Measurements from ENCODE around the gene MRFAP1.

MRFAP1 gene

DNA sequence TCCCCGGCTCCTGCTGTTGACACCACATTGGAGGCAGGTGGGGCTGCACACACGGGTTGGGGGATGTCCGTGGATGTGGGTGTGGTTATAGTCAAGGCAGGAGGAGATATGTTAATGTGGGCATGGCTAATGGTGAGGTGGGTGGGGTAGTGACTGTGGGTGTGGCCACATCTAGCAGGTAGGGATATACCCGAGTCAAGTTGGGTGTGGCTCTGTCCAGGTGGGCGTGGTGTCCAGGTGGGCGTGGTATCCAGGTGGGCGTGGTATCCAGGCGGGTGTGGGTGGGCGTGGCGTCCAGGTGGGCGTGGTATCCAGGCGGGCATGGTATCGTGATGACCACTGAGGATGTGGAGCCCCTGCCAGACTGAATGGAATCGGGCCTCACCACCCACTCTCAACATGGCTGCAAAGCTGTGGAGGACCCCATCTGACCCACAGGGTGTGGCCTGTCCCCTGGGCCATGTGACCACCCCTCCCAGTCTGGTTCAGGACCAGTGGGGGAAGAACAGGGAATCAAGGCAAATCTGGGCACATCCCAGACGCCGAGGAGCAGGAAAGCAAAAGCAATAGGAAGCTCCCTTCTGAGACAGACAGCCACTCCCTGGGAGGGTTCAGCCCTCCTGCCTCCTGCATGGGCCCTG, 44.5 kb upstream of the MRFAP1 start:
- TF ChIP-seq CTCF (IDR thresholded peaks at IDR 0.05; ENCODE audit: insufficient read depth, low read depth, low read length, missing control alignments) = no peak
- no peak overlapping the region for H3K4me3 ChIP-seq (ENCODE audit: low read depth, low read length)
- DNase-seq (ENCODE audit: low read depth) = peak; percentile 30

DNA sequence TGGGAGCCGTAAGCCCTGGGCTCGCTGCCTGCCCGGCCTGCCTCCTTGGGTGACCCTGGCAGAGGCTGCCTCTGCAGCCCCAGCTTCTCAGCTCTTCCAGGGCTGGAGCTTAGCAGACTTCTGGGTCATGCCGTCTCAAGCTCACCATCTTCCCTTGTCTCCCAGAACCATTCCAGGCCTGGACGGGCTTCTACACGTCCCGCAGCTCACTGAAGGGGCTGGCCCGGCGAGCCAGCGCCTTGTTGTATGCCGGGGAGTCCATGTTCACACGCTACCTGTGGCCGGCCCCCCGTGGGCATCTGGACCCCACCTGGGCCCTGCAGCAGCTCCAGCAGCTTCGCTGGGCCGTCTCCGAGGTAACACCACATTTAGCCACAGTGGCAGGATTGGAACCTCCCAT, 43.5 kb upstream of the MRFAP1 start:
- no peak overlapping the region for H3K4me3 ChIP-seq (ENCODE audit: low read depth, low read length)
- TF ChIP-seq CTCF (IDR thresholded peaks at IDR 0.05; ENCODE audit: insufficient read depth, low read depth, low read length, missing control alignments) = no peak
- DNase-seq (ENCODE audit: low read depth) = no peak

- no peak for DNase-seq (ENCODE audit: low read depth)
- TF ChIP-seq CTCF (IDR thresholded peaks at IDR 0.05; ENCODE audit: insufficient read depth, low read depth, low read length, missing control alignments) = no peak
- no peak overlapping the region for H3K4me3 ChIP-seq (ENCODE audit: low read depth, low read length)
Observed at GRCh38 chr4:6598127-6598526, 42.4 kb upstream of the MRFAP1 start.

- no peak for TF ChIP-seq CTCF (IDR thresholded peaks at IDR 0.05; ENCODE audit: insufficient read depth, low read depth, low read length, missing control alignments)
- DNase-seq (ENCODE audit: low read depth) = no peak
- H3K4me3 ChIP-seq (ENCODE audit: low read depth, low read length) = no peak overlapping the region
Observed at GRCh38 chr4:6598641-6599040, 41.8 kb upstream of the MRFAP1 start.

GRCh38 chr4:6601661-6602250, 38.7 kb upstream of the MRFAP1 start:
- no peak for TF ChIP-seq CTCF (IDR thresholded peaks at IDR 0.05; ENCODE audit: insufficient read depth, low read depth, low read length, missing control alignments)
- no peak overlapping the region for H3K4me3 ChIP-seq (ENCODE audit: low read depth, low read length)
- no peak for DNase-seq (ENCODE audit: low read depth)

- H3K4me3 ChIP-seq (ENCODE audit: low read depth, low read length) = no peak overlapping the region
- TF ChIP-seq CTCF (IDR thresholded peaks at IDR 0.05; ENCODE audit: insufficient read depth, low read depth, low read length, missing control alignments) = no peak
- DNase-seq (ENCODE audit: low read depth) = no peak
Observed at GRCh38 chr4:6602289-6602688, 38.2 kb upstream of the MRFAP1 start.

DNA sequence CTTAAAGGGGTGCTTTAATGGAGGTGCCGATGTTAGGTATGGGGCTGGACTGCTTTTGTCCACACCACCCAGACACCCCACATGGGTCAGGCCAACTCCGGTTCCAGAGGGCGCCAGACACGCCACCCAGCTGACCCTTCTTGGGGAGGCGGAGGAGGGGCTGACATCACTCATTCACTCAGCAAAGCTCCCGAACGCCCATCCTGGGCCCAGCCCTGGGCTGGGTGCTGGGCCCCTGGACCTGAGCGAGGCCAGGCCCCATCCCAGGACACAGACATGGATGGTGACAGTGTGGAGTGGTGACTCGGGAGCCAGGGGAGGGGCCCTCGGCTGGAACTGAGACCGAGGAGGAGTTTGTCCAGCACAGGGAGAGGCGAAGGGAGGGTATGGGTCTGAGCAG, 37.4 kb upstream of the MRFAP1 start:
- H3K4me3 ChIP-seq (ENCODE audit: low read depth, low read length) = no peak overlapping the region
- no peak for DNase-seq (ENCODE audit: low read depth)
- no peak for TF ChIP-seq CTCF (IDR thresholded peaks at IDR 0.05; ENCODE audit: insufficient read depth, low read depth, low read length, missing control alignments)

Measured in GM12865 (cell line).